Naive thymus-derived CD4-positive, alpha-beta T cell (primary cell): ENCODE measurements around the gene GPX3. TPM values are rescaled to one million over a fixed set of nuclear protein-coding genes. Genes with fewer than 3 reads are reported as not detected.
A peak's percentile ranks its signal among the peaks of the same experiment; 100 is the strongest.

ENCODE experiments used
- ATAC-seq: fragments of 150-1000 bp; cut with Tn5 transposase; 2 replicates; pipeline ENCODE4 v1.10.0; 2021; ENCODE audit warnings: mild to moderate bottlenecking, moderate library complexity
- CTCF ChIA-PET: fragments of 350-600 bp; sonication (Branson Sonifier 250); formaldehyde crosslinking; loops from one replicate; lab custom pipeline; 2021; ENCODE audit warnings: antibody characterized with exemption; lab: Charles Lee
- POLR2A ChIA-PET: fragments of 350-600 bp; sonication (Branson Sonifier 250); formaldehyde crosslinking; loops from one replicate; lab custom pipeline; 2021; ENCODE audit warnings: antibody characterized with exemption, inconsistent platforms; lab: Charles Lee
- DNase-seq, 9 donors: peaks; one replicate each; pipeline versions ENCODE4 v3.0.0 to v3.0.0-alpha.2; 2020 to 2022; ENCODE audit warnings: mixed read lengths in 1 of 9
- H3K27ac ChIP-seq: one replicate; pipeline ENCODE4 v1.7.0; 2013; ENCODE audit warnings: mild to moderate bottlenecking, low read depth, low read length, moderate library complexity
- H3K27me3 ChIP-seq, 2 donors: one replicate each; pipeline ENCODE4 v1.7.0; 2013; ENCODE audit warnings: low read length in 2 of 2, mild to moderate bottlenecking in 2 of 2, moderate library complexity in 2 of 2; ENCODE audit not compliant: control insufficient read depth in 2 of 2, insufficient read depth in 2 of 2
- H3K36me3 ChIP-seq, 3 experiments: 1 replicate in 2 of 3; 2 replicates in 1 of 3; pipeline ENCODE4 v1.7.0; 2013; ENCODE audit warnings: low read length in 3 of 3, mild to moderate bottlenecking in 3 of 3, moderate library complexity in 1 of 3; ENCODE audit not compliant: insufficient read depth in 3 of 3, control insufficient read depth in 2 of 3
- H3K4me1 ChIP-seq, 2 donors: one replicate each; pipeline ENCODE4 v1.7.0; 2013; ENCODE audit warnings: low read length in 2 of 2, mild to moderate bottlenecking in 2 of 2, moderate library complexity in 1 of 2; ENCODE audit not compliant: control insufficient read depth in 2 of 2, insufficient read depth in 2 of 2
- H3K4me3 ChIP-seq: 2 replicates; pipeline ENCODE4 v1.7.0; 2013; ENCODE audit warnings: mild to moderate bottlenecking, low read length
- H3K9me3 ChIP-seq, 3 experiments: 1 replicate in 2 of 3; 2 replicates in 1 of 3; pipeline ENCODE4 v1.7.0; 2013; ENCODE audit warnings: low read length in 3 of 3; ENCODE audit not compliant: control insufficient read depth in 2 of 3
- H3K27ac Mint-ChIP-seq, 9 donors: one replicate each; pipeline ENCODE4 v1.8.0; 2020 to 2022; ENCODE audit warnings: mixed read lengths in 9 of 9, mild to moderate bottlenecking in 8 of 9, moderate library complexity in 5 of 9, inconsistent platforms in 2 of 9
- H3K27me3 Mint-ChIP-seq, 5 donors: one replicate each; pipeline ENCODE4 v1.8.0; 2021 to 2022; ENCODE audit warnings: mixed read lengths in 5 of 5, mild to moderate bottlenecking in 1 of 5
- H3K36me3 Mint-ChIP-seq, 5 donors: one replicate each; pipeline ENCODE4 v1.8.0; 2020 to 2022; ENCODE audit warnings: mixed read lengths in 5 of 5, mild to moderate bottlenecking in 3 of 5, inconsistent platforms in 1 of 5
- H3K4me1 Mint-ChIP-seq, 7 donors: one replicate each; pipeline ENCODE4 v1.8.0; 2020 to 2022; ENCODE audit warnings: mixed read lengths in 7 of 7, mild to moderate bottlenecking in 3 of 7, inconsistent platforms in 1 of 7
- H3K4me3 Mint-ChIP-seq, 10 donors: one replicate each; pipeline ENCODE4 v1.8.0; 2020 to 2022; ENCODE audit warnings: mild to moderate bottlenecking in 10 of 10, mixed read lengths in 10 of 10, moderate library complexity in 6 of 10, inconsistent platforms in 2 of 10
- H3K9me3 Mint-ChIP-seq, 11 donors: one replicate each; pipeline ENCODE4 v1.8.0; 2020 to 2022; ENCODE audit warnings: mixed read lengths in 11 of 11, mild to moderate bottlenecking in 4 of 11, inconsistent platforms in 1 of 11, moderate library complexity in 1 of 11
- intact Hi-C, 2 donors: fragments of 100-400 bp; cut with micrococcal nuclease; formaldehyde crosslinking; loops; one replicate each; pipeline ENCODE4 v1.15.1; 2023
- polyA plus RNA-seq, 2 donors: library from polyadenylated mRNA; unstranded; fragments of 300-500 nt; fragmentation: Illumina TruSeq; gene quantifications; one replicate each; pipeline ENCODE4 v1.2.3, GENCODE V29; 2021
- total RNA-seq, 6 experiments: library from RNA in 5 of 6; stranded (reverse) in 5 of 6; gene quantifications; 1 replicate in 5 of 6; 2 replicates in 1 of 6; pipeline ENCODE4 v1.2.3 and lab custom pipeline; 2021 to 2026

The GPX3 gene
- total and polyA plus RNA-seq, 7 experiments from 2014 or later, result 0.98 to 1.2 (median 1.1) TPM; not detected in 4

- ATAC-seq (no peak), DNase-seq (no peak)
- CTCF ChIA-PET, result no interaction called here
- no peak overlapping the region for H3K27ac ChIP-seq
- Mint-ChIP-seq H3K27me3 (peaks cover 9 to 22% (median 17%) of the 10 kb centered on the region in 5 donors), H3K36me3 (peaks cover 0 to 22% (median 0%) of the 10 kb centered on the region in 5 donors), H3K4me3 (no peak overlapping the region), H3K9me3 (no peaks in the 10 kb centered on the region), H3K4me1 (peaks cover 11 to 34% (median 17%) of the 10 kb centered on the region in 7 donors), H3K27ac (no peak overlapping the region)
- intact Hi-C loops, result no loop called here
- H3K27me3 ChIP-seq, result no peaks in the 10 kb centered on the region
- H3K4me1 ChIP-seq, result peaks cover 0 to 6% of the 10 kb centered on the region in 2 donors
- no peaks in the 10 kb centered on the region for H3K9me3 ChIP-seq
- POLR2A ChIA-PET, result no interaction called here
- no peak overlapping the region for H3K4me3 ChIP-seq
- H3K36me3 ChIP-seq, result no peaks in the 10 kb centered on the region
These were observed 1.5 kb upstream of the GPX3 start for GRCh38 chr5:151018846-151019245.

GRCh38 chr5:151019331-151019730 lies 1.1 kb upstream of the GPX3 start:
- CTCF ChIA-PET, result no interaction called here
- Mint-ChIP-seq H3K4me3 (peak overlapping the region in 3 of 10 donors; percentile 12 to 71 (median 49)), H3K36me3 (peaks cover 0 to 26% (median 3%) of the 10 kb centered on the region in 5 donors), H3K27me3 (peaks cover 9 to 22% (median 17%) of the 10 kb centered on the region in 5 donors), H3K9me3 (peaks cover 0 to 1% (median 0%) of the 10 kb centered on the region in 11 donors), H3K4me1 (peaks cover 13 to 38% (median 19%) of the 10 kb centered on the region in 7 donors), H3K27ac (peak overlapping the region in 1 of 9 donors; percentile 32)
- Histone ChIP-seq H3K27ac (no peak overlapping the region), H3K4me1 (peaks cover 0 to 6% of the 10 kb centered on the region in 2 donors), H3K36me3 (no peaks in the 10 kb centered on the region), H3K4me3 (no peak overlapping the region), H3K9me3 (no peaks in the 10 kb centered on the region), H3K27me3 (no peaks in the 10 kb centered on the region)
- POLR2A ChIA-PET, result no interaction called here
- DNase-seq (no peak), ATAC-seq (no peak)
- intact Hi-C loops, result no loop called here

- Mint-ChIP-seq H3K27me3 (peaks cover 9 to 22% (median 17%) of the 10 kb centered on the region in 5 donors), H3K36me3 (peaks cover 0 to 34% (median 11%) of the 10 kb centered on the region in 5 donors), H3K9me3 (peaks cover 0 to 1% (median 0%) of the 10 kb centered on the region in 11 donors), H3K27ac (no peak overlapping the region), H3K4me1 (peaks cover 13 to 38% (median 22%) of the 10 kb centered on the region in 7 donors), H3K4me3 (peak overlapping the region in 7 of 10 donors; percentile 16 to 80 (median 25))
- CTCF ChIA-PET, result no interaction called here
- DNase-seq (no peak), ATAC-seq (no peak)
- no peaks in the 10 kb centered on the region for H3K27me3 ChIP-seq
- no peak overlapping the region for H3K27ac ChIP-seq
- H3K4me3 ChIP-seq, result no peak overlapping the region
- no peaks in the 10 kb centered on the region for H3K9me3 ChIP-seq
- intact Hi-C loops, result no loop called here
- H3K36me3 ChIP-seq, result no peaks in the 10 kb centered on the region
- POLR2A ChIA-PET, result no interaction called here
- H3K4me1 ChIP-seq, result peaks cover 0 to 6% of the 10 kb centered on the region in 2 donors
These were observed 1.4 kb downstream of the GPX3 start for GRCh38 chr5:151021746-151022145.

GRCh38 chr5:151022511-151023018 lies 2.2 kb downstream of the GPX3 start:
- H3K27ac Mint-ChIP-seq, result peak overlapping the region in 1 of 9 donors; percentile 36
- no peaks in the 10 kb centered on the region for H3K9me3 ChIP-seq
- ATAC-seq (no peak), DNase-seq (no peak)
- intact Hi-C loops, result no loop called here
- no peak overlapping the region for H3K27ac ChIP-seq
- CTCF ChIA-PET, result no interaction called here
- H3K9me3 Mint-ChIP-seq, result peaks cover 0 to 1% (median 0%) of the 10 kb centered on the region in 11 donors
- H3K4me1 ChIP-seq, result peaks cover 0 to 6% of the 10 kb centered on the region in 2 donors
- H3K27me3 Mint-ChIP-seq, result peaks cover 7 to 18% (median 14%) of the 10 kb centered on the region in 5 donors
- H3K36me3 ChIP-seq, result no peaks in the 10 kb centered on the region
- peaks cover 0 to 33% (median 14%) of the 10 kb centered on the region in 5 donors for H3K36me3 Mint-ChIP-seq
- POLR2A ChIA-PET, result no interaction called here
- H3K4me3 ChIP-seq, result no peak overlapping the region
- H3K4me1 Mint-ChIP-seq, result peaks cover 13 to 38% (median 22%) of the 10 kb centered on the region in 7 donors
- H3K27me3 ChIP-seq, result no peaks in the 10 kb centered on the region
- H3K4me3 Mint-ChIP-seq, result peak overlapping the region in 1 of 10 donors; percentile 80

- H3K9me3 ChIP-seq, result no peaks in the 10 kb centered on the region
- H3K36me3 ChIP-seq, result peaks cover 0 to 3% (median 3%) of the 10 kb centered on the region in 3 experiments
- ATAC-seq, result no peak
- ChIA-PET POLR2A (no interaction called here), CTCF (no interaction called here)
- Mint-ChIP-seq H3K36me3 (peaks cover 0 to 31% (median 16%) of the 10 kb centered on the region in 5 donors), H3K27ac (no peak overlapping the region), H3K4me1 (peaks cover 13 to 38% (median 22%) of the 10 kb centered on the region in 7 donors), H3K9me3 (peaks cover 0 to 1% (median 0%) of the 10 kb centered on the region in 11 donors), H3K27me3 (peaks cover 4 to 18% (median 12%) of the 10 kb centered on the region in 5 donors), H3K4me3 (no peak overlapping the region)
- no peaks in the 10 kb centered on the region for H3K27me3 ChIP-seq
- H3K4me3 ChIP-seq, result no peak overlapping the region
- no peak overlapping the region for H3K27ac ChIP-seq
- DNase-seq, result no peak
- intact Hi-C loops, result no loop called here
- H3K4me1 ChIP-seq, result peaks cover 0 to 6% of the 10 kb centered on the region in 2 donors
These were observed 2.7 kb downstream of the GPX3 start for GRCh38 chr5:151023047-151023615.

GRCh38 chr5:151023651-151024050 lies 3.3 kb downstream of the GPX3 start:
- Mint-ChIP-seq H3K27ac (peak overlapping the region in 1 of 9 donors; percentile 7), H3K4me1 (peaks cover 12 to 35% (median 19%) of the 10 kb centered on the region in 7 donors), H3K4me3 (no peak overlapping the region), H3K36me3 (peaks cover 0 to 34% (median 20%) of the 10 kb centered on the region in 5 donors), H3K27me3 (peaks cover 4 to 18% (median 12%) of the 10 kb centered on the region in 5 donors), H3K9me3 (peaks cover 0 to 1% (median 0%) of the 10 kb centered on the region in 11 donors)
- Histone ChIP-seq H3K9me3 (no peaks in the 10 kb centered on the region), H3K36me3 (peaks cover 0 to 8% (median 6%) of the 10 kb centered on the region in 3 experiments), H3K27ac (no peak overlapping the region), H3K4me3 (no peak overlapping the region), H3K4me1 (peaks cover 0 to 6% of the 10 kb centered on the region in 2 donors), H3K27me3 (no peaks in the 10 kb centered on the region)
- ChIA-PET POLR2A (no interaction called here), CTCF (no interaction called here)
- no peak for DNase-seq
- ATAC-seq, result no peak
- intact Hi-C loops, result no loop called here
